Measurements from ENCODE around the gene FITM1. TPM values are rescaled to one million over a fixed set of nuclear protein-coding genes. Genes with fewer than 3 reads are reported as not detected.
A peak's percentile ranks its signal among the peaks of the same experiment; 100 is the strongest.

Gene FITM1
- polyA plus RNA-seq, 2 of the 4 experiments (the other 2 are of a cell fraction): 0.06 TPM; not detected in 1

DNA sequence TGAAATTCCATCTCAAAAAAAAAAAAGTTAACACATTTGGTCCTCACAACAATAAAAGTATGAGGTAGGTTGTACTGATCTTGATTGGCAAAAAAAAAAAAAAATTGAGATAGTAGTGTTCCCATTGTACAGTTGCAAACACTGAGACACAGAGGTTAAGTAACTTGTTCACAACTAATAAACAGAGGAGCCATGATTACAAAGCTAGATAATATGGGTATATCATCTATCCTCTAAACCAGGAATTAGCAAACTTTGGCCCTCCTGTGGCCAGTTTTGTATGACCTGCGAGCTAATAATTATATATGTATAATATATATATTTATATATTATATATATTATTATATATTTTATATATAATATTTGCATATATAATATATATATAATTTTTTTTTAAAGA lies 3.3 kb downstream of the FITM1 start:
- Histone ChIP-seq H3K4me1 (peaks cover 20% of the 10 kb centered on the region; the same call in 2 of the 3 replicates), H3K9me3 (no peaks in the 10 kb centered on the region), H3K27ac (no peak overlapping the region), H3K4me2 (no peak overlapping the region), H3K4me3 (no peak overlapping the region)
- no peak for FAIRE-seq
- ChIA-PET POLR2A (interaction anchor here (1.7 to 5.2 kb wide), 2 partner anchors 8 to 19 kb away, joined by 4 to 48 read pairs; partner anchors contain the start of genes DCAF11, EMC9 and NRL), CTCF (interaction anchor here (0.6 to 2.4 kb wide), 9 partner anchors 14 to 575 kb away, joined by 3 to 13 read pairs (median 4); partner anchors contain the start of gene IRF9)
- no peak for TF ChIP-seq HES2 (IDR thresholded peaks at IDR 0.05)
- no peak for TF ChIP-seq REST (IDR thresholded peaks at IDR 0.05)
- no peak for TF ChIP-seq CBX2 (IDR thresholded peaks at IDR 0.05; ENCODE audit: borderline replicate concordance, low read depth)
- TF ChIP-seq RARB (CRISPR knock-in tag; IDR thresholded peaks at IDR 0.05): no peak
- TF ChIP-seq POLR2A (IDR thresholded peaks at IDR 0.05; ENCODE audit: low read length): no peak
- no peak for TF ChIP-seq MYC (IDR thresholded peaks at IDR 0.05; ENCODE audit: borderline replicate concordance, low read length)
- TF ChIP-seq, protein P1, sequence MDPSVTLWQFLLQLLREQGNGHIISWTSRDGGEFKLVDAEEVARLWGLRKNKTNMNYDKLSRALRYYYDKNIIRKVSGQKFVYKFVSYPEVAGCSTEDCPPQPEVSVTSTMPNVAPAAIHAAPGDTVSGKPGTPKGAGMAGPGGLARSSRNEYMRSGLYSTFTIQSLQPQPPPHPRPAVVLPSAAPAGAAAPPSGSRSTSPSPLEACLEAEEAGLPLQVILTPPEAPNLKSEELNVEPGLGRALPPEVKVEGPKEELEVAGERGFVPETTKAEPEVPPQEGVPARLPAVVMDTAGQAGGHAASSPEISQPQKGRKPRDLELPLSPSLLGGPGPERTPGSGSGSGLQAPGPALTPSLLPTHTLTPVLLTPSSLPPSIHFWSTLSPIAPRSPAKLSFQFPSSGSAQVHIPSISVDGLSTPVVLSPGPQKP (IDR thresholded peaks at IDR 0.05; ENCODE audit: low read depth, low read length): no peak
- TF ChIP-seq JUNB (IDR thresholded peaks at IDR 0.05): no peak
- TF ChIP-seq MAFK (IDR thresholded peaks at IDR 0.05; ENCODE audit: partially characterized antibody): no peak
- TF ChIP-seq KDM1A (IDR thresholded peaks at IDR 0.05; ENCODE audit: low read depth): no peak; the same call in 1 of the 2 replicates
- no peak for TF ChIP-seq ZNF302 (CRISPR knock-in tag; IDR thresholded peaks at IDR 0.05)
- no peak for TF ChIP-seq HEYL (CRISPR knock-in tag; IDR thresholded peaks at IDR 0.05)
- no peak for TF ChIP-seq HDAC2 (IDR thresholded peaks at IDR 0.05)
- TF ChIP-seq EHMT2 (IDR thresholded peaks at IDR 0.05; ENCODE audit: low read depth): no peak
- TF ChIP-seq NPAS2 (CRISPR knock-in tag; IDR thresholded peaks at IDR 0.05; ENCODE audit: borderline replicate concordance): no peak
- no peak for TF ChIP-seq NFE2L2 (conservative IDR thresholded peaks at IDR 0.05; ENCODE audit: low read length)
- no peak for TF ChIP-seq RAD21 (conservative IDR thresholded peaks at IDR 0.05 in 1 of 2, IDR thresholded peaks at IDR 0.05 in 1 of 2)
- no peak for TF ChIP-seq ZSCAN20 (CRISPR knock-in tag; IDR thresholded peaks at IDR 0.05)
- TF ChIP-seq POLR2AphosphoS2 (conservative IDR thresholded peaks at IDR 0.05; ENCODE audit: low read length): no peak
- no peak for TF ChIP-seq SREBF2 (IDR thresholded peaks at IDR 0.05)
- DNase-seq (ENCODE audit: low read depth in 1 of 2, low spot score in 1 of 2): no peak
- 92% methylated on average over 1 of the region's 1 CpG for WGBS (ENCODE audit: missing lambda C conversion rate)
- no peak for ATAC-seq

GRCh38 chr14:24135584-24135833 lies 5.0 kb downstream of the FITM1 start:
- ATAC-seq: no peak; a peak in 1 of 6 replicates

More at GRCh38 chr14:24135584-24135833, 5.0 kb downstream of the FITM1 start:
- TF ChIP-seq BCL3 (IDR thresholded peaks at IDR 0.05): no peak
- TF ChIP-seq PHF8 (IDR thresholded peaks at IDR 0.05; ENCODE audit: borderline replicate concordance, low read depth): peak; percentile 11; the same call in 1 of the 2 replicates
- TF ChIP-seq RARB (CRISPR knock-in tag; IDR thresholded peaks at IDR 0.05): no peak
- 22% methylated on average over 9 of the region's 9 CpGs for WGBS (ENCODE audit: missing lambda C conversion rate)
- FAIRE-seq (no peak), DNase-seq (ENCODE audit: low read depth in 1 of 2, low spot score in 1 of 2) (no peak)
- Histone ChIP-seq H3K27ac (peak overlapping the region; percentile 96 to 98), H3K4me2 (peak overlapping the region; percentile 98), H3K4me1 (peaks cover 32% of the 10 kb centered on the region), H3K4me3 (peak overlapping the region; percentile 88), H3K9me3 (no peaks in the 10 kb centered on the region)
- ChIA-PET POLR2A (interaction anchor here (1.0 to 5.2 kb wide), 10 partner anchors 9 to 135 kb away, joined by 3 to 48 read pairs (median 6); partner anchors contain the start of genes CHMP4A, DCAF11, IRF9 and NRL), CTCF (interaction anchor here (0.5 to 5.4 kb wide), 13 partner anchors 9 to 82 kb away, joined by 3 to 47 read pairs (median 4); partner anchors contain the start of genes IRF9 and RNF31)

All from A549 (cell line).